ENCODE data around the gene ZNF662.

Gene ZNF662

DNA sequence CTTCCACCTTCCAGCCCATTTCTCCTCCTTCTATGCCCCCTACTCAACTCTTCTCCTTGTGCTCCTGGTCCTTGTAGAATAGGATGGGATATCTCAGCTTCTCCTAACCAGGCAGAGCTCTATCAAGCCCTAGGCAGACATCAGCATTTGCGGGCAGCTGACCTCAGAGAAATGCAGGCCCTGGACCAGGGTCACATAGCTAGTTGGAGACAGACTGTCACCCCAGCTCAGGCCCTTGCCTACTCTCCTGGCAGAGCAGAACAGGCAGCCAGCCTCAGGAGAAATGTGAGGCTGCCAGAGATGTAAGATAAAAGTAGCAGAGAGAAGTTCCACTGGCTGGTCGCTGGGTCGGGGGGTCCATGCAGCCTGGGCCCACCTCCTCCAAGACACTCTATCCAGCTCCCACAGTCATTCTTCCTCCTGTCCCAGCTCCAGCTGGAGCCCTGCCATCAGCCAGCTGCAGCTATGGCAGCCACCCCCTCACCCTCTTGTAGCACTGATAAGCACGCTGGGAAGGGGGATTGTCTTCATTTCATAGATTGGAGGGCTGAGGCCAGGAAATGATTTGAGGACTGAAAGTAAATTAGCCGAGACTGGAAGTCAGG lies 34.2 kb upstream of the ZNF662 start:
- TF ChIP-seq, protein P1, sequence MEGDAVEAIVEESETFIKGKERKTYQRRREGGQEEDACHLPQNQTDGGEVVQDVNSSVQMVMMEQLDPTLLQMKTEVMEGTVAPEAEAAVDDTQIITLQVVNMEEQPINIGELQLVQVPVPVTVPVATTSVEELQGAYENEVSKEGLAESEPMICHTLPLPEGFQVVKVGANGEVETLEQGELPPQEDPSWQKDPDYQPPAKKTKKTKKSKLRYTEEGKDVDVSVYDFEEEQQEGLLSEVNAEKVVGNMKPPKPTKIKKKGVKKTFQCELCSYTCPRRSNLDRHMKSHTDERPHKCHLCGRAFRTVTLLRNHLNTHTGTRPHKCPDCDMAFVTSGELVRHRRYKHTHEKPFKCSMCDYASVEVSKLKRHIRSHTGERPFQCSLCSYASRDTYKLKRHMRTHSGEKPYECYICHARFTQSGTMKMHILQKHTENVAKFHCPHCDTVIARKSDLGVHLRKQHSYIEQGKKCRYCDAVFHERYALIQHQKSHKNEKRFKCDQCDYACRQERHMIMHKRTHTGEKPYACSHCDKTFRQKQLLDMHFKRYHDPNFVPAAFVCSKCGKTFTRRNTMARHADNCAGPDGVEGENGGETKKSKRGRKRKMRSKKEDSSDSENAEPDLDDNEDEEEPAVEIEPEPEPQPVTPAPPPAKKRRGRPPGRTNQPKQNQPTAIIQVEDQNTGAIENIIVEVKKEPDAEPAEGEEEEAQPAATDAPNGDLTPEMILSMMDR (IDR thresholded peaks at IDR 0.05; ENCODE audit: low read length, missing control alignments): no peak
- DNase-seq (ENCODE audit: low read depth): no peak
- H3K4me3 ChIP-seq (replicated peaks; ENCODE audit: low read depth, low read length): no peak overlapping the region

DNA sequence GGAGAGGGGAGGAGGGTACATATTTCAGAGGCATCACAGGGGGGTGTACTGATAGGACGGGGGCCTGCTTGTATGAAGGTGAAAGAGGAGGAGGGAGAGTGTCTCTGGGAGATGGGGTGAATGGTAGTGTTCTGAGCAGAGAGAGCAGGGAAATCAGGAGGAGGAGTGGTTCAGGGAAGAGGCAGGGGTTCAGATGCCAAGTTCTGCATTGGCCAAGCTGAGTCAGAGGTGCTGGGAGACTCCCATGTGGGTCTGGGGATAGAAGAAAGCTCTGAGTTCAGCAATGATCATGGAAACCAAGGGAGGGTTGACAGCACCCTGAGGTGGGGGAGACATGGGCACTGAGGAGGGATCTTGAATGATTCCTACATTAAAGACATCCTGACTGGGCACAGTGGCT lies 33.2 kb upstream of the ZNF662 start:
- H3K4me3 ChIP-seq (replicated peaks; ENCODE audit: low read depth, low read length): no peak overlapping the region
- no peak for DNase-seq (ENCODE audit: low read depth)
- TF ChIP-seq, protein P1 (IDR thresholded peaks at IDR 0.05; ENCODE audit: low read length, missing control alignments): no peak

DNA sequence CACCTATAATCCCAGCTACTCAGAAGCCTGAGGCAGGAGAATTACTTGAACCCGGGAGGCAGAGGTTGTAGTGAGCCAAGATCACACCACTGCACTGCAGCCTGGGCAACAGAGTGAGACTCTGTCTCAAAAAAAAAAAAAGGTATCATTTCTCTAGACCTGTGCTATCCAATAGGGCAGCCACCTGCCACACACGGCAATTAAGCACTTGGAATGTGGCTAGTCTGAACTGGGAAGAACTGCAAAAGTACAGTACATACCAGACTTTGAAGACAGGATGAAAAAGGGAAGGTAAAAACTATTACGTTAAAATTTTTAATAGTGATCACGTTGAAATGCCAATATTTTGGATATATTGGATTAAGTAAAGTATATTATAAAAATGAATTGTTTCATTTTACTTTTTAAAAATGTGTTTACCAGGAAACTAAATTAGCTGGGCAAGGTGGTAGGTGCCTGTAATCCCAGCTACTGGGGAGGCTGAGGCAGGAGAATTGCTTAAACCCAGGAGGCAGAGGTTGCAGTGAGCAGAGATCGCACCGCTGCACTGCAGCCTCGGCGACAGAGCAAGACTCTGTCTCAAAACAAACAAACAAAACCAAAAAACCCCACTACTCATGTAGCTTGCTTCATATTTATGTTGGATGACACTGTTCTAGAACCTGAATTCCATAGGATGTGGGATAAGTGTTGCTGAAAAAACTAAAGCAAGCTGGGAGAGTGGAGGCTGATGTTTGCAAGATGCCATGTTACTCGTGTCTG lies 32.5 kb upstream of the ZNF662 start:
- TF ChIP-seq, protein P1 (IDR thresholded peaks at IDR 0.05; ENCODE audit: low read length, missing control alignments): no peak
- DNase-seq (ENCODE audit: low read depth): no peak
- no peak overlapping the region for H3K4me3 ChIP-seq (replicated peaks; ENCODE audit: low read depth, low read length)

DNA sequence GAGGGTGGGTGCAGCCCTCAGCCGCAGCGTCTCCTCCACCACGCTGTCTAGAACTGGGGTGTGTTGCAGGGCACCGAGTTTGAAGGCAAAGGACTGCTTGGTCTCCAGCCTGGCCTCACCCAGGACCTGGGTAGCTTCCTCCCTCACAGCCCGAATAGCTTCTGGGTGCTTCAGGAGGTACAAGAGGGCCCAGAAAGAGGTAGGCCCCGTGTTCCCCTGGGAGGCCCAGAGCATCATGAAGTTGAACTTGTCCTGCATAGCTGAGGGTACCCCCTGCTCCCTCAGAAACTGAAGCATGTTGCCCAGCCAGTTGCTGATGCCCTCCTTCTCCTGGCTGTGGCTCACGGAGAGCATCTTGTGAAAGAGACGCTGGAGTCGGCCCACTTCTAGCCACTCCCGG lies 31.2 kb upstream of the ZNF662 start:
- TF ChIP-seq, protein P1 (IDR thresholded peaks at IDR 0.05; ENCODE audit: low read length, missing control alignments): no peak
- no peak overlapping the region for H3K4me3 ChIP-seq (replicated peaks; ENCODE audit: low read depth, low read length)
- no peak for DNase-seq (ENCODE audit: low read depth)

DNA sequence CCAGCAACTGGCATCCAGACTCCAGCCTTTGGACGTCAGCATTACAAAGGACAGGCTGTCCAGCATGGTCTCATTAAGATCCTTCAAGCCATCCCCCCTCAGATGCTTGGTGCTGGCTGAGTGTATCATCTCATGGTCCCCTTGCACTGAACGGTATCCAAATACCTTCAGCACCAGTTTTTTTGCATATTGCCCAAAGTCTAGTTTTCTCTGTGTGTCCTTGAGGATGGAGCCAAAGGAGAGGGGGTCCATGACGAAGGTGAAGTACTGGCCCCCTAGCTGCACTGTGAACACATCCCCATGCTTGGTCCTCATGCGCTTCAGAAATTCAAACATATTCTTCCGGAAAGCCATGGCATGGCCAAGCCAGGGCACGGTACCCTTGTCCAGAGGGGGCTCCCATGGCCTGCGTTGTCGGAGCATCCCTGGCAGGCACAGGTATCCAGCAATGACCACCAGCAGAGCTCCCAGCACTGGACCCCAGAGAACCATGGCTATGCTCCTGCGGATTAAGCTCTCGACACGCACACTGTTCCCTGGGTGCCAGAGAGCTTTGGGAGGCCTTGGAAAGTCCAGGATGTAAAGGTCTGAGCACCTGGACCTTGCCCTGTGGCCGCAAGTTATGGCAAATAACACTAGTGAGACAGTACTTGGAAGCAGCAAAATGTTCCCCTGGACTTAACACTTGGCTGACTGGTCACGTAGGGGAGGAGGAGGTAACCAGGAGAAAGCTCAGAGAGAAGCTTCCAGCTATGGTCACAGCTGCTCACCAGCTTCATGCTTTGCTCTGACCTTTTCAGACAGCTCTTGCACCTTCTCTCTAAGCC lies 30.4 kb upstream of the ZNF662 start, which contains the start of gene CYP8B1:
Gene CYP8B1, minus strand, starts transcription at position 555 of the 827 bp plus-strand sequence. Its CDS starts 63 bp downstream, at position 492.
- no peak for DNase-seq (ENCODE audit: low read depth)
- TF ChIP-seq, protein P1 (IDR thresholded peaks at IDR 0.05; ENCODE audit: low read length, missing control alignments): no peak
- no peak within 1 kb of the TSS for H3K4me3 ChIP-seq (replicated peaks; ENCODE audit: low read depth, low read length)

DNA sequence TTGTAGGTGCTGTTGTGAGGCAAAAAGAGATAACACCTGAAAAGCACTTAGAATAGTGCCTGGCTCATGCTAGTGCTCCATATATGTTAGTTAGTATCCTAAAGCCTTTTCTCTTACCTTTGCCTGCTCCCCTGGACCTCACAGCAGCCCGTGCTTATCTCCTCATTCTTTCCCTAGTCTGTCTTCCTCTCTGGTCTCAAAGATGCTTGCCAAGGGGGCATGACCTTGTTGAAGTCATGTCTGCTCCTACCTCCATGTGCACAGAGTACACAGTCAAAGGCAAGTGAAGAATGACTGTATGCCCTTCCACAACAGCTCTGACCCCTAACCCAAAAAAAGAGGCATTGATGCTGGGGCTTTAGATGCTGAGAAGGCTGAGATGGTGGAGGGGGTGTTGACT lies 29.5 kb upstream of the ZNF662 start:
- no peak overlapping the region for H3K4me3 ChIP-seq (replicated peaks; ENCODE audit: low read depth, low read length)
- TF ChIP-seq, protein P1 (IDR thresholded peaks at IDR 0.05; ENCODE audit: low read length, missing control alignments): no peak

More for the DNA sequence above, 29.5 kb upstream of the ZNF662 start:
- DNase-seq (ENCODE audit: low read depth): no peak

Data from fibroblast of pulmonary artery (primary cell).